GM23338 (cell line): ENCODE data around the gene BANK1. TPM values are rescaled to one million over a fixed set of nuclear protein-coding genes. Genes with fewer than 3 reads are reported as not detected.

Experiments
- ATAC-seq: fragments of 200-7000 bp; cut with Tn5 transposase; 3 replicates; pipeline ENCODE4 v1.9.1; 2020
- DNase-seq: peaks from one replicate; pipeline ENCODE4 v3.0.0-alpha.2; 2015; ENCODE audit warnings: low spot score
- H2AFZ ChIP-seq: fragments of 200-600 bp; sonication (generic); 2 replicates; pipeline ENCODE4 v1.8.0; 2016; ENCODE audit warnings: antibody characterized with exemption, mild to moderate bottlenecking, moderate library complexity
- H3F3A ChIP-seq: fragments of 200-600 bp; sonication (generic); replicated peaks from 2 replicates; pipeline ENCODE4 v1.8.0; 2017; ENCODE audit warnings: antibody characterized with exemption, mixed run types, low read depth
- H3K27ac ChIP-seq: fragments of 200-600 bp; sonication (generic); 2 replicates; pipeline ENCODE4 v1.6.1; 2016; ENCODE audit warnings: low read depth
- H3K27me3 ChIP-seq: fragments of 200-600 bp; sonication (generic); 2 replicates; pipeline ENCODE4 v1.8.0; 2016; ENCODE audit warnings: mild to moderate bottlenecking, mixed run types, moderate library complexity; ENCODE audit not compliant: insufficient read depth
- H3K36me3 ChIP-seq: fragments of 200-600 bp; sonication (generic); 2 replicates; pipeline ENCODE4 v1.8.0; 2016; ENCODE audit warnings: mild to moderate bottlenecking; ENCODE audit not compliant: insufficient read depth
- H3K4me1 ChIP-seq: fragments of 200-600 bp; sonication (generic); 2 replicates; pipeline ENCODE4 v1.8.0; 2016; ENCODE audit warnings: mild to moderate bottlenecking, moderate library complexity; ENCODE audit not compliant: insufficient read depth
- H3K4me2 ChIP-seq: fragments of 200-600 bp; sonication (generic); 2 replicates; pipeline ENCODE4 v1.7.1; 2017; ENCODE audit warnings: mixed run types
- H3K4me3 ChIP-seq: fragments of 200-600 bp; sonication (generic); 2 replicates; pipeline ENCODE4 v1.6.1; 2016; ENCODE audit warnings: mixed run types
- H3K79me2 ChIP-seq: fragments of 200-600 bp; sonication (generic); replicated peaks from 2 replicates; pipeline ENCODE4 v1.8.0; 2017; ENCODE audit warnings: mild to moderate bottlenecking; ENCODE audit not compliant: insufficient read depth
- H3K9me2 ChIP-seq: fragments of 200-600 bp; sonication (generic); 2 replicates; pipeline ENCODE4 v1.8.0; 2017; ENCODE audit not compliant: insufficient read depth
- H4K20me1 ChIP-seq: fragments of 200-600 bp; sonication (generic); replicated peaks from 2 replicates; pipeline ENCODE4 v1.8.0; 2017; ENCODE audit warnings: mild to moderate bottlenecking; ENCODE audit not compliant: insufficient read depth
- H3K27ac Mint-ChIP-seq: 2 replicates; pipeline ENCODE4 v1.8.0; 2020; ENCODE audit warnings: inconsistent platforms, mild to moderate bottlenecking, moderate library complexity, mixed read lengths
- H3K27me3 Mint-ChIP-seq: 3 replicates; pipeline ENCODE4 v1.8.0; 2022; ENCODE audit warnings: low read depth, mild to moderate bottlenecking, moderate library complexity, mixed read lengths, inconsistent platforms; ENCODE audit not compliant: insufficient read depth, poor library complexity
- H3K36me3 Mint-ChIP-seq: 3 replicates; pipeline ENCODE4 v1.8.0; 2021; ENCODE audit warnings: low read depth, mild to moderate bottlenecking, inconsistent platforms, moderate library complexity, mixed read lengths
- H3K4me1 Mint-ChIP-seq: 3 replicates; pipeline ENCODE4 v1.8.0; 2020; ENCODE audit warnings: mild to moderate bottlenecking, inconsistent platforms, mixed read lengths
- H3K4me3 Mint-ChIP-seq: 3 replicates; pipeline ENCODE4 v1.8.0; 2021; ENCODE audit warnings: moderate library complexity, mild to moderate bottlenecking, inconsistent platforms, mixed read lengths
- H3K9me3 Mint-ChIP-seq: 3 replicates; pipeline ENCODE4 v1.8.0; 2020; ENCODE audit warnings: moderate library complexity, mild to moderate bottlenecking, inconsistent platforms, mixed read lengths
- CREB1 ChIP-seq: fragments of 250-450 bp; sonication (Bioruptor Pico); IDR thresholded peaks from 2 replicates; pipeline ENCODE4 v1.5.0; 2020; ENCODE audit warnings: low read depth, mild to moderate bottlenecking, moderate library complexity
- EZH2 ChIP-seq: fragments of 200-600 bp; sonication (generic); IDR thresholded peaks from one replicate; pipeline ENCODE4 v1.8.0; 2017; ENCODE audit warnings: antibody characterized with exemption, mild to moderate bottlenecking, low read depth; ENCODE audit not compliant: unreplicated experiment
- NANOG ChIP-seq: IDR thresholded peaks from 2 replicates; pipeline ENCODE4 v1.6.1; 2016; ENCODE audit warnings: antibody characterized with exemption, borderline replicate concordance
- STAT1 ChIP-seq: IDR thresholded peaks from one replicate; pipeline ENCODE4 v1.6.1; 2016; ENCODE audit warnings: antibody characterized with exemption; ENCODE audit not compliant: unreplicated experiment
- ZNF114 ChIP-seq: fragments of 250-450 bp; sonication (Bioruptor Pico); IDR thresholded peaks from 2 replicates; pipeline ENCODE4 v1.5.0; 2020; ENCODE audit warnings: mild to moderate bottlenecking, moderate library complexity
- polyA plus RNA-seq: library from polyadenylated mRNA; unstranded; fragments of >200 nt; fragmentation: Nextera tagmentation; extraction: Ambion mirVana; gene quantifications from 2 replicates; pipeline ENCODE4 v1.2.1, GENCODE V29; 2016
- total RNA-seq: library from RNA; depleted of rRNA; stranded (reverse); fragments of >200 nt; shearing (Covaris generic); gene quantifications from 2 replicates; pipeline ENCODE4 v1.2.3, GENCODE V29; 2014
- TF ChIP-seq, protein P1 (sequence below): fragments of 250-450 bp; sonication (Bioruptor Pico); IDR thresholded peaks from 2 replicates; pipeline ENCODE4 v1.5.0; 2020; ENCODE audit warnings: mild to moderate bottlenecking, moderate library complexity
- TF ChIP-seq, protein P2 (sequence below): IDR thresholded peaks from 2 replicates; pipeline ENCODE4 v1.6.1; 2016; ENCODE audit warnings: antibody characterized with exemption
- TF ChIP-seq, protein P3 (sequence below): IDR thresholded peaks from one replicate; pipeline ENCODE4 v1.6.1; 2018; ENCODE audit warnings: antibody characterized with exemption; ENCODE audit not compliant: unreplicated experiment

Gene BANK1
- total and polyA plus RNA-seq, 2 experiments from 2014 or later, result 0.86 to 0.87 TPM

DNA sequence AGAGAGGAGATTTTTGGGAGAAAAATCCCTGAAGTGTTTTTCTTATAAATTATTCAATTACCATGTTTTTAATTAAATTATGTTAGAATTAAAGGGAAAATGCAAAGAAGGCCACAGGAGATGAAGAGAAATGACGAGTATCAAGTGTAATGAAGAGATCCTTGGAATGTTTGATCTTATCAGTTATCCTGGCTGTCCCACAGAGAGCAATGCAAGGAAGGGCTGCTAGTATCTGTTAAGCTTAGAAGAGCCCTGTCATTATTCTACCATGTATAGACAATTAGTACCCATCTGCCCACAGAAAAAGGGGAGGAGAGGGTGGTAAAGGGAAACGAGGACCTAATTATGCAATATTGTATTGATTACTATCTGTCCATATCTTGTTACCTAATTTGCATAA, 257.1 kb downstream of the BANK1 start:
- TF ChIP-seq, protein P1, sequence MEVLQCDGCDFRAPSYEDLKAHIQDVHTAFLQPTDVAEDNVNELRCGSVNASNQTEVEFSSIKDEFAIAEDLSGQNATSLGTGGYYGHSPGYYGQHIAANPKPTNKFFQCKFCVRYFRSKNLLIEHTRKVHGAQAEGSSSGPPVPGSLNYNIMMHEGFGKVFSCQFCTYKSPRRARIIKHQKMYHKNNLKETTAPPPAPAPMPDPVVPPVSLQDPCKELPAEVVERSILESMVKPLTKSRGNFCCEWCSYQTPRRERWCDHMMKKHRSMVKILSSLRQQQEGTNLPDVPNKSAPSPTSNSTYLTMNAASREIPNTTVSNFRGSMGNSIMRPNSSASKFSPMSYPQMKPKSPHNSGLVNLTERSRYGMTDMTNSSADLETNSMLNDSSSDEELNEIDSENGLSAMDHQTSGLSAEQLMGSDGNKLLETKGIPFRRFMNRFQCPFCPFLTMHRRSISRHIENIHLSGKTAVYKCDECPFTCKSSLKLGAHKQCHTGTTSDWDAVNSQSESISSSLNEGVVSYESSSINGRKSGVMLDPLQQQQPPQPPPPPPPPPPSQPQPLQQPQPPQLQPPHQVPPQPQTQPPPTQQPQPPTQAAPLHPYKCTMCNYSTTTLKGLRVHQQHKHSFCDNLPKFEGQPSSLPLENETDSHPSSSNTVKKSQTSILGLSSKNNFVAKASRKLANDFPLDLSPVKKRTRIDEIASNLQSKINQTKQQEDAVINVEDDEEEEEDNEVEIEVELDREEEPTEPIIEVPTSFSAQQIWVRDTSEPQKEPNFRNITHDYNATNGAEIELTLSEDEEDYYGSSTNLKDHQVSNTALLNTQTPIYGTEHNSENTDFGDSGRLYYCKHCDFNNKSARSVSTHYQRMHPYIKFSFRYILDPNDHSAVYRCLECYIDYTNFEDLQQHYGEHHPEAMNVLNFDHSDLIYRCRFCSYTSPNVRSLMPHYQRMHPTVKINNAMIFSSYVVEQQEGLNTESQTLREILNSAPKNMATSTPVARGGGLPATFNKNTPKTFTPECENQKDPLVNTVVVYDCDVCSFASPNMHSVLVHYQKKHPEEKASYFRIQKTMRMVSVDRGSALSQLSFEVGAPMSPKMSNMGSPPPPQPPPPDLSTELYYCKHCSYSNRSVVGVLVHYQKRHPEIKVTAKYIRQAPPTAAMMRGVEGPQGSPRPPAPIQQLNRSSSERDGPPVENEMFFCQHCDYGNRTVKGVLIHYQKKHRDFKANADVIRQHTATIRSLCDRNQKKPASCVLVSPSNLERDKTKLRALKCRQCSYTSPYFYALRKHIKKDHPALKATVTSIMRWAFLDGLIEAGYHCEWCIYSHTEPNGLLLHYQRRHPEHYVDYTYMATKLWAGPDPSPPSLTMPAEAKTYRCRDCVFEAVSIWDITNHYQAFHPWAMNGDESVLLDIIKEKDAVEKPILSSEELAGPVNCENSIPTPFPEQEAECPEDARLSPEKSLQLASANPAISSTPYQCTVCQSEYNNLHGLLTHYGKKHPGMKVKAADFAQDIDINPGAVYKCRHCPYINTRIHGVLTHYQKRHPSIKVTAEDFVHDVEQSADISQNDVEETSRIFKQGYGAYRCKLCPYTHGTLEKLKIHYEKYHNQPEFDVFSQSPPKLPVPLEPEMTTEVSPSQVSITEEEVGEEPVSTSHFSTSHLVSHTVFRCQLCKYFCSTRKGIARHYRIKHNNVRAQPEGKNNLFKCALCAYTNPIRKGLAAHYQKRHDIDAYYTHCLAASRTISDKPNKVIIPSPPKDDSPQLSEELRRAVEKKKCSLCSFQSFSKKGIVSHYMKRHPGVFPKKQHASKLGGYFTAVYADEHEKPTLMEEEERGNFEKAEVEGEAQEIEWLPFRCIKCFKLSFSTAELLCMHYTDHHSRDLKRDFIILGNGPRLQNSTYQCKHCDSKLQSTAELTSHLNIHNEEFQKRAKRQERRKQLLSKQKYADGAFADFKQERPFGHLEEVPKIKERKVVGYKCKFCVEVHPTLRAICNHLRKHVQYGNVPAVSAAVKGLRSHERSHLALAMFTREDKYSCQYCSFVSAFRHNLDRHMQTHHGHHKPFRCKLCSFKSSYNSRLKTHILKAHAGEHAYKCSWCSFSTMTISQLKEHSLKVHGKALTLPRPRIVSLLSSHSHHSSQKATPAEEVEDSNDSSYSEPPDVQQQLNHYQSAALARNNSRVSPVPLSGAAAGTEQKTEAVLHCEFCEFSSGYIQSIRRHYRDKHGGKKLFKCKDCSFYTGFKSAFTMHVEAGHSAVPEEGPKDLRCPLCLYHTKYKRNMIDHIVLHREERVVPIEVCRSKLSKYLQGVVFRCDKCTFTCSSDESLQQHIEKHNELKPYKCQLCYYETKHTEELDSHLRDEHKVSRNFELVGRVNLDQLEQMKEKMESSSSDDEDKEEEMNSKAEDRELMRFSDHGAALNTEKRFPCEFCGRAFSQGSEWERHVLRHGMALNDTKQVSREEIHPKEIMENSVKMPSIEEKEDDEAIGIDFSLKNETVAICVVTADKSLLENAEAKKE (CRISPR knock-in tag), result no peak
- TF ChIP-seq STAT1 (no peak), CREB1 (no peak), EZH2 (no peak), NANOG (no peak), ZNF114 (CRISPR knock-in tag) (no peak)
- TF ChIP-seq, protein P2, sequence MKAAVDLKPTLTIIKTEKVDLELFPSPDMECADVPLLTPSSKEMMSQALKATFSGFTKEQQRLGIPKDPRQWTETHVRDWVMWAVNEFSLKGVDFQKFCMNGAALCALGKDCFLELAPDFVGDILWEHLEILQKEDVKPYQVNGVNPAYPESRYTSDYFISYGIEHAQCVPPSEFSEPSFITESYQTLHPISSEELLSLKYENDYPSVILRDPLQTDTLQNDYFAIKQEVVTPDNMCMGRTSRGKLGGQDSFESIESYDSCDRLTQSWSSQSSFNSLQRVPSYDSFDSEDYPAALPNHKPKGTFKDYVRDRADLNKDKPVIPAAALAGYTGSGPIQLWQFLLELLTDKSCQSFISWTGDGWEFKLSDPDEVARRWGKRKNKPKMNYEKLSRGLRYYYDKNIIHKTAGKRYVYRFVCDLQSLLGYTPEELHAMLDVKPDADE, result no peak
- TF ChIP-seq, protein P3, sequence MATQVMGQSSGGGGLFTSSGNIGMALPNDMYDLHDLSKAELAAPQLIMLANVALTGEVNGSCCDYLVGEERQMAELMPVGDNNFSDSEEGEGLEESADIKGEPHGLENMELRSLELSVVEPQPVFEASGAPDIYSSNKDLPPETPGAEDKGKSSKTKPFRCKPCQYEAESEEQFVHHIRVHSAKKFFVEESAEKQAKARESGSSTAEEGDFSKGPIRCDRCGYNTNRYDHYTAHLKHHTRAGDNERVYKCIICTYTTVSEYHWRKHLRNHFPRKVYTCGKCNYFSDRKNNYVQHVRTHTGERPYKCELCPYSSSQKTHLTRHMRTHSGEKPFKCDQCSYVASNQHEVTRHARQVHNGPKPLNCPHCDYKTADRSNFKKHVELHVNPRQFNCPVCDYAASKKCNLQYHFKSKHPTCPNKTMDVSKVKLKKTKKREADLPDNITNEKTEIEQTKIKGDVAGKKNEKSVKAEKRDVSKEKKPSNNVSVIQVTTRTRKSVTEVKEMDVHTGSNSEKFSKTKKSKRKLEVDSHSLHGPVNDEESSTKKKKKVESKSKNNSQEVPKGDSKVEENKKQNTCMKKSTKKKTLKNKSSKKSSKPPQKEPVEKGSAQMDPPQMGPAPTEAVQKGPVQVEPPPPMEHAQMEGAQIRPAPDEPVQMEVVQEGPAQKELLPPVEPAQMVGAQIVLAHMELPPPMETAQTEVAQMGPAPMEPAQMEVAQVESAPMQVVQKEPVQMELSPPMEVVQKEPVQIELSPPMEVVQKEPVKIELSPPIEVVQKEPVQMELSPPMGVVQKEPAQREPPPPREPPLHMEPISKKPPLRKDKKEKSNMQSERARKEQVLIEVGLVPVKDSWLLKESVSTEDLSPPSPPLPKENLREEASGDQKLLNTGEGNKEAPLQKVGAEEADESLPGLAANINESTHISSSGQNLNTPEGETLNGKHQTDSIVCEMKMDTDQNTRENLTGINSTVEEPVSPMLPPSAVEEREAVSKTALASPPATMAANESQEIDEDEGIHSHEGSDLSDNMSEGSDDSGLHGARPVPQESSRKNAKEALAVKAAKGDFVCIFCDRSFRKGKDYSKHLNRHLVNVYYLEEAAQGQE, result no peak
- no peaks in the 10 kb centered on the region; the same call in 2 of the 3 replicates for H3K9me3 Mint-ChIP-seq
- no peak overlapping the region for H3K27ac ChIP-seq

More for the DNA sequence above, 257.1 kb downstream of the BANK1 start:
- DNase-seq (no peak), ATAC-seq (no peak)
- H3K36me3 ChIP-seq, result no peaks in the 10 kb centered on the region
- Mint-ChIP-seq H3K36me3 (no peaks in the 10 kb centered on the region), H3K4me3 (no peak overlapping the region), H3K4me1 (0 out of 3 replicates have a peak, but pooled peaks cover 2% of the 10 kb centered on the region), H3K27ac (no peak overlapping the region), H3K27me3 (no peaks in the 10 kb centered on the region)
- H3K4me1 ChIP-seq, result no peaks in the 10 kb centered on the region
- no peaks in the 10 kb centered on the region for H4K20me1 ChIP-seq
- no peaks in the 10 kb centered on the region for H3K79me2 ChIP-seq
- no peak overlapping the region for H2AFZ ChIP-seq
- no peaks in the 10 kb centered on the region for H3K9me2 ChIP-seq
- H3K4me2 ChIP-seq, result no peak overlapping the region
- no peaks in the 10 kb centered on the region for H3F3A ChIP-seq
- H3K4me3 ChIP-seq, result no peak overlapping the region
- H3K27me3 ChIP-seq, result no peaks in the 10 kb centered on the region
